HG03066 (cell line): ENCODE measurements around the gene KLHL17.
"Not testable (repeated sequence)": the region's sequence is repeated elsewhere in the genome, so short reads cannot be mapped to it uniquely, and the experiment has no call there.

ENCODE experiments used
- ATAC-seq: cut with Tn5 transposase; IDR thresholded peaks from one replicate; pipeline ENCODE4 v1.9.1; 2021; ENCODE audit warnings: low read depth; ENCODE audit not compliant: unreplicated experiment

KLHL17 gene

GRCh38 chr1:966135-966703, 5.8 kb downstream of the KLHL17 start, which contains the start of gene PLEKHN1:
TSS of gene PLEKHN1 (plus strand) at chr1:966482. CDS start at chr1:966532, 50 bp downstream.
- ATAC-seq, result no peak

GRCh38 chr1:966704-967300, 6.4 kb downstream of the KLHL17 start:
- ATAC-seq, result peak; percentile 76

- no peak for ATAC-seq
Measured at GRCh38 chr1:967466-968343, 7.3 kb downstream of the KLHL17 start.

GRCh38 chr1:969260-969855, 9.0 kb downstream of the KLHL17 start:
- no peak for ATAC-seq

- ATAC-seq, result no peak
Measured at GRCh38 chr1:970242-970972, 10.0 kb downstream of the KLHL17 start.

GRCh38 chr1:970973-971730, 10.8 kb downstream of the KLHL17 start:
- ATAC-seq, result no peak

- ATAC-seq, result no peak
Measured at GRCh38 chr1:971751-972506, 11.5 kb downstream of the KLHL17 start.

- ATAC-seq, result no peak
Measured at GRCh38 chr1:972726-973458, 12.5 kb downstream of the KLHL17 start.

- no peak for ATAC-seq
Measured at GRCh38 chr1:973459-974292, 13.3 kb downstream of the KLHL17 start.

GRCh38 chr1:974293-974640, 13.9 kb downstream of the KLHL17 start:
- no peak for ATAC-seq

- ATAC-seq, result no peak
Measured at GRCh38 chr1:974687-975328, 14.4 kb downstream of the KLHL17 start.

- ATAC-seq, result no peak
Measured at GRCh38 chr1:975365-975764, 15.0 kb downstream of the KLHL17 start.

GRCh38 chr1:975896-976683, 15.7 kb downstream of the KLHL17 start:
- ATAC-seq, result no peak

GRCh38 chr1:976791-977190, 16.4 kb downstream of the KLHL17 start:
- ATAC-seq, result not testable (repeated sequence)

GRCh38 chr1:978069-978834, 17.9 kb downstream of the KLHL17 start:
- ATAC-seq, result no peak
